T-helper 17 cell (primary cell): ENCODE measurements around the gene VEGFB. TPM values are rescaled to one million over a fixed set of nuclear protein-coding genes. Genes with fewer than 3 reads are reported as not detected.

ENCODE experiments used
- ATAC-seq: fragments of 150-1000 bp; cut with Tn5 transposase; 2 replicates; pipeline ENCODE4 v1.10.0; 2021; ENCODE audit warnings: mild to moderate bottlenecking, moderate library complexity
- DNase-seq, 3 donors: peaks; one replicate each; pipeline versions ENCODE4 v3.0.0 to v3.0.0-alpha.2; 2020 to 2021
- H3K9me3 ChIP-seq: one replicate; pipeline ENCODE4 v1.7.0; 2013; ENCODE audit warnings: low read length, mild to moderate bottlenecking; ENCODE audit not compliant: control insufficient read depth, poor library complexity, severe bottlenecking
- H3K27ac Mint-ChIP-seq: one replicate; pipeline ENCODE4 v1.8.0; 2022; ENCODE audit warnings: mild to moderate bottlenecking, moderate library complexity, mixed read lengths
- H3K27me3 Mint-ChIP-seq: one replicate; pipeline ENCODE4 v1.8.0; 2022; ENCODE audit warnings: mixed read lengths
- H3K36me3 Mint-ChIP-seq: one replicate; pipeline ENCODE4 v1.8.0; 2022; ENCODE audit warnings: low read depth, mixed read lengths
- H3K4me1 Mint-ChIP-seq: one replicate; pipeline ENCODE4 v1.8.0; 2022; ENCODE audit warnings: mild to moderate bottlenecking, mixed read lengths
- H3K4me3 Mint-ChIP-seq: one replicate; pipeline ENCODE4 v1.8.0; 2022; ENCODE audit warnings: mild to moderate bottlenecking, moderate library complexity, mixed read lengths
- total RNA-seq, 4 donors: library from RNA in 2 of 4; stranded (reverse) in 2 of 4; gene quantifications; one replicate each; pipeline ENCODE4 v1.2.3 and lab custom pipeline; 2022 to 2026

VEGFB gene
- total RNA-seq, 2 donors from 2014 or later, result 44.9 to 48.3 TPM

- Mint-ChIP-seq H3K27ac (peak within 1 kb of the TSS; percentile 90), H3K4me1 (peaks cover 36% of the 10 kb centered on the region), H3K4me3 (peak within 1 kb of the TSS; percentile 92), H3K36me3 (peaks cover 10% of the 10 kb centered on the region), H3K27me3 (no peaks in the 10 kb centered on the region)
- ATAC-seq (peak; percentile 67), DNase-seq (peak; percentile 35 to 56 (median 48))
- H3K9me3 ChIP-seq, result no peaks in the 10 kb centered on the region
Observed at GRCh38 chr11:64206457-64207255, 27.7 kb upstream of the VEGFB start, which contains the start of gene FERMT3. TSS of gene FERMT3 (plus strand) at chr11:64206721. CDS start at chr11:64207365, 644 bp downstream.

- Mint-ChIP-seq H3K36me3 (peaks cover 10% of the 10 kb centered on the region), H3K4me3 (peak overlapping the region; percentile 92), H3K27me3 (no peaks in the 10 kb centered on the region), H3K4me1 (peaks cover 39% of the 10 kb centered on the region), H3K27ac (peak overlapping the region; percentile 90)
- ATAC-seq (peak; percentile 68), DNase-seq (peak; percentile 35 to 51 (median 46))
- H3K9me3 ChIP-seq, result no peaks in the 10 kb centered on the region
Observed at GRCh38 chr11:64207256-64208085, 26.9 kb upstream of the VEGFB start.

GRCh38 chr11:64208086-64208795 lies 26.1 kb upstream of the VEGFB start:
- H3K4me3 Mint-ChIP-seq, result peak overlapping the region; percentile 92
- DNase-seq (no peak), ATAC-seq (no peak)
- peaks cover 40% of the 10 kb centered on the region for H3K4me1 Mint-ChIP-seq
- H3K27me3 Mint-ChIP-seq, result no peaks in the 10 kb centered on the region
- H3K9me3 ChIP-seq, result no peaks in the 10 kb centered on the region
- H3K27ac Mint-ChIP-seq, result peak overlapping the region; percentile 90
- H3K36me3 Mint-ChIP-seq, result peaks cover 8% of the 10 kb centered on the region

GRCh38 chr11:64208796-64209562 lies 25.4 kb upstream of the VEGFB start:
- Mint-ChIP-seq H3K4me3 (peak overlapping the region; percentile 92), H3K36me3 (peaks cover 8% of the 10 kb centered on the region), H3K27me3 (no peaks in the 10 kb centered on the region), H3K4me1 (peaks cover 42% of the 10 kb centered on the region), H3K27ac (peak overlapping the region; percentile 90)
- no peaks in the 10 kb centered on the region for H3K9me3 ChIP-seq
- DNase-seq (no peak), ATAC-seq (no peak)

GRCh38 chr11:64209563-64209843 lies 24.9 kb upstream of the VEGFB start:
- peaks cover 6% of the 10 kb centered on the region for H3K36me3 Mint-ChIP-seq
- no peak for ATAC-seq

DNA sequence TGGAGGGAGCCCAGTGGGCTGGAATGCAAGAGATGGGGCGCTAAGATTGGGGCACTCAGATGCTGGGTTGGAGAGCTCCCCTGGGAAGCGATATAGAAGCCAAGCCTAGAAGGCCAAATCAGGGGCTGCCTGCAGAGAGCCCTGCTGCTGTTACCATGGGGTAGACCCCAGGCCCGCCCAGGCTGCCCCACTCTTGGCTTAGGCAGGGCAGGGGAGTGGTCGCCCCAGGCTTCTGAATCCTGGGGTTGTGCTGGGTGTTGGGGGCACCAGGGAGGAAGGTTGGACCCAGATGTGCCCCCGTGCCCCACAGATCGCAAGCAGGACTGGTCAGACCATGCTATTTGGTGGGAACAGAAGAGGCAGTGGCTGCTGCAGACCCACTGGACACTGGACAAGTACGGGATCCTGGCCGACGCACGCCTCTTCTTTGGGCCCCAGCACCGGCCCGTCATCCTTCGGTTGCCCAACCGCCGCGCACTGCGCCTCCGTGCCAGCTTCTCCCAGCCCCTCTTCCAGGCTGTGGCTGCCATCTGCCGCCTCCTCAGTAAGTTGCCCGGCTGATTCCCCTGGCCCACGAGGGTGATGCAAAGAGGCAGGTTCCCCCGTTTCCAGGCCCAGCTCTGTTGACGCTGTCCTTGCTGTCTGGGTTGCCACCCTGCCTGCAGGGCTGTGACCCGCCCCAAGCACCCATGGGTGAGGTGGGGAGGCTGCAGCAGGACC lies 23.9 kb upstream of the VEGFB start:
- ATAC-seq, result no peak
- Mint-ChIP-seq H3K36me3 (peaks cover 4% of the 10 kb centered on the region), H3K4me3 (no peak overlapping the region), H3K27me3 (no peaks in the 10 kb centered on the region), H3K4me1 (peaks cover 40% of the 10 kb centered on the region), H3K27ac (peak overlapping the region; percentile 24)
- no peaks in the 10 kb centered on the region for H3K9me3 ChIP-seq
- DNase-seq, result no peak

More at GRCh38 chr11:64209563-64209843, 24.9 kb upstream of the VEGFB start:
- Mint-ChIP-seq H3K27me3 (no peaks in the 10 kb centered on the region), H3K4me1 (peaks cover 40% of the 10 kb centered on the region), H3K4me3 (peak overlapping the region; percentile 21), H3K27ac (peak overlapping the region; percentile 90)
- H3K9me3 ChIP-seq, result no peaks in the 10 kb centered on the region
- DNase-seq, result no peak

GRCh38 chr11:64211181-64211872 lies 23.1 kb upstream of the VEGFB start:
- Mint-ChIP-seq H3K4me3 (no peak overlapping the region), H3K4me1 (peaks cover 35% of the 10 kb centered on the region), H3K27me3 (no peaks in the 10 kb centered on the region), H3K36me3 (peaks cover 4% of the 10 kb centered on the region), H3K27ac (peak overlapping the region; percentile 24)
- H3K9me3 ChIP-seq, result no peaks in the 10 kb centered on the region
- ATAC-seq (no peak), DNase-seq (no peak)

GRCh38 chr11:64216879-64217278 lies 17.5 kb upstream of the VEGFB start:
- H3K9me3 ChIP-seq, result no peaks in the 10 kb centered on the region
- Mint-ChIP-seq H3K27me3 (no peaks in the 10 kb centered on the region), H3K36me3 (peaks cover 2% of the 10 kb centered on the region), H3K4me3 (no peak overlapping the region), H3K4me1 (peaks cover 19% of the 10 kb centered on the region), H3K27ac (peak overlapping the region; percentile 9)
- ATAC-seq (no peak), DNase-seq (no peak)

- no peak for ATAC-seq
Observed at GRCh38 chr11:64218628-64219353, 15.6 kb upstream of the VEGFB start.

DNA sequence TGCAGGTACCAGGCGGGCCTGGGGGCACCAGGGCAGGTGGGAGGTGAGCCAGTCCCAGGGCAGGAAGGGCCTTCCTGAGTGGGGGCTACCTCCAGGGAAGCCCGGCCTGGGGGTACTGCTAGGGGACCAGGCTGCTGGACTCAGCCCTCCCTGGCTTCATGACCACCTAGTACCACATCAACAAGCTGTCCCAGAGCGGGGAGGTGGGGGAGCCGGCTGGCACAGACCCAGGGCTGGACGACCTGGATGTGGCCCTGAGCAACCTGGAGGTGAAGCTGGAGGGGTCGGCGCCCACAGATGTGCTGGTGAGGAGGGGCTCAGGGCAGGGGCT lies 15.1 kb upstream of the VEGFB start:
- Mint-ChIP-seq H3K27me3 (no peaks in the 10 kb centered on the region), H3K4me3 (no peak overlapping the region), H3K36me3 (no peaks in the 10 kb centered on the region), H3K27ac (no peak overlapping the region), H3K4me1 (peaks cover 11% of the 10 kb centered on the region)
- no peaks in the 10 kb centered on the region for H3K9me3 ChIP-seq
- ATAC-seq (no peak), DNase-seq (no peak)

More at GRCh38 chr11:64218628-64219353, 15.6 kb upstream of the VEGFB start:
- Mint-ChIP-seq H3K4me3 (no peak overlapping the region), H3K27me3 (no peaks in the 10 kb centered on the region), H3K36me3 (peaks cover 1% of the 10 kb centered on the region), H3K27ac (no peak overlapping the region), H3K4me1 (peaks cover 13% of the 10 kb centered on the region)
- no peaks in the 10 kb centered on the region for H3K9me3 ChIP-seq
- DNase-seq, result no peak

DNA sequence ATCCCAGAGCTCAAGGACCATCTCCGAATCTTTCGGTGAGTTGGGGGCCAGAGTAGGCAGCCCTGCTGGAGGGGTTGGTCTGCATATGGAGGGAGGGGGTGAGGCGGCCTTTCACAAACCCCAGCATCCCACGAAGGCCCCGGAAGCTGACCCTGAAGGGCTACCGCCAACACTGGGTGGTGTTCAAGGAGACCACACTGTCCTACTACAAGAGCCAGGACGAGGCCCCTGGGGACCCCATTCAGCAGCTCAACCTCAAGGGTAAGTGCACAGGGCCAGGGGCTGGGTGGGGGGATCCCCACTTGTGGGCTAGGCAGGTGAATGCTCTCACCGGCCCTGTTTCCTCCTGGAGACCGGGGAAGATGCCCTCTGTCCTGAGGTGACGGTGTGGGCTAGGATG lies 14.6 kb upstream of the VEGFB start:
- H3K4me3 Mint-ChIP-seq, result no peak overlapping the region
- H3K36me3 Mint-ChIP-seq, result no peaks in the 10 kb centered on the region
- no peak for DNase-seq
- H3K4me1 Mint-ChIP-seq, result peaks cover 11% of the 10 kb centered on the region
- H3K9me3 ChIP-seq, result no peaks in the 10 kb centered on the region
- no peak overlapping the region for H3K27ac Mint-ChIP-seq
- no peaks in the 10 kb centered on the region for H3K27me3 Mint-ChIP-seq
- ATAC-seq, result no peak
